Right renal cortex interstitium (tissue), 3 donors: ENCODE data around the gene OR2G2. TPM values are rescaled to one million over a fixed set of nuclear protein-coding genes. Genes with fewer than 3 reads are reported as not detected.

Experiments used
- DNase-seq, 3 donors: peaks; one replicate each; pipeline ENCODE4 v3.0.0-alpha.2; 2013; ENCODE audit warnings: low read depth in 3 of 3, low spot score in 2 of 3
- polyA plus RNA-seq, 3 donors: library from polyadenylated mRNA; unstranded; fragments of 120-200 nt; gene quantifications; one replicate each; pipeline ENCODE4 v1.2.1, GENCODE V29; 2013; ENCODE audit not compliant: insufficient read length in 3 of 3

The OR2G2 gene, protein sequence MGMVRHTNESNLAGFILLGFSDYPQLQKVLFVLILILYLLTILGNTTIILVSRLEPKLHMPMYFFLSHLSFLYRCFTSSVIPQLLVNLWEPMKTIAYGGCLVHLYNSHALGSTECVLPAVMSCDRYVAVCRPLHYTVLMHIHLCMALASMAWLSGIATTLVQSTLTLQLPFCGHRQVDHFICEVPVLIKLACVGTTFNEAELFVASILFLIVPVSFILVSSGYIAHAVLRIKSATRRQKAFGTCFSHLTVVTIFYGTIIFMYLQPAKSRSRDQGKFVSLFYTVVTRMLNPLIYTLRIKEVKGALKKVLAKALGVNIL
- polyA plus RNA-seq = not detected

DNA sequence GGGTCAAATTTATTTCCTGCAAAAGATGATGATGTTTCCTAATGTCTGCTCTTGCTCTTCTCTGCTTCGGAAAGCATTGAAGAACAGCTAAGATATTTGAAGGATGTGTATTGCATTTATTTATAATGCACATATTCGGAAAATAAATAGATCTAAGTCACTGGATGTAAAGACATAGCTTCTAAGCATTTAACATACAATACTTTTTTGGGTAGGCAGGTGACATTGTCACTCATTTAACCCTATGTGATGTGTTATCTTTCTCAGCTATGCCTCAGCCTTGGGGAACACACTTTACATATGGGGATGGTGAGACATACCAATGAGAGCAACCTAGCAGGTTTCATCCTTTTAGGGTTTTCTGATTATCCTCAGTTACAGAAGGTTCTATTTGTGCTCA is at the start of gene OR2G2:
OR2G2 (plus strand) TSS at position 301 of the 400 bp plus-strand sequence; CDS start at position 301, 0 bp downstream.
- DNase-seq = no peak

DNA sequence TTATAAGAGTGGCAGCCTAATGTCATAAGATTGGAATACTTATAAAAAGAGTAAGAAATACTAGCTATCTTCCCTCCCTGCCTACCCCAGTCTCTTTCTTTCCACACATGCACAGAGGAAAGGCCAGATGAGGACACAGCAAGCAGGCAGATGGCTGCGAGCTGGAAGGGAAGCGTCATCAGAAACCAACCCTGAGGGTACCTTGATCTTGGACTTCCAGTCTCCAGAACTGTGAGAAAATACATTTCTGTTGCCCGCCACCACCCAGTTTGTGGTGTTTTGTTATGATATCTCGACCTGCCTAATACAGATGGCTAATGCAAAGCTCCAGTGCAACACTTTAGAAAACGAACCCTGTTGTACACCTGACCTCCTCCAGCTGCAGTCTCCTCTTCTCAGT is 49.6 kb upstream of the OR2G2 start:
- no peak for DNase-seq

DNA sequence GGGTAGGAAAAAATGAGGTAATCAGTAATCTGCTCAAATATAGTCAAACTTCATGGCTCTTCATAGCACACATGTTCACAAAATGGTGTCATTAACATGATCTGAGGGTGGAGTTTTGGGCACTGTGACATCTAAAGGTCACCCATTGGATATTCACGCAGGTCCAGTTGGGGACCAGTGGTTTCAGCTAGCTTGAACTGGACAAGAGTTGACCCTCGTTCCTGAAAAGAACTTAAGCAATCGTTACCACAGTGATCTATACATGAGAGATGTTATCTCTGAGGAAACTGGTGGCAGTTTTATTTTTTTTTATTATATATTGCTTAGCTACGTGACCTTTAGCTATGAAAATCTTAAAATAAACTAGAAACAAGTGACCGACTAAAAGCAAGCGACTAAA is 48.9 kb upstream of the OR2G2 start:
- no peak for DNase-seq

DNA sequence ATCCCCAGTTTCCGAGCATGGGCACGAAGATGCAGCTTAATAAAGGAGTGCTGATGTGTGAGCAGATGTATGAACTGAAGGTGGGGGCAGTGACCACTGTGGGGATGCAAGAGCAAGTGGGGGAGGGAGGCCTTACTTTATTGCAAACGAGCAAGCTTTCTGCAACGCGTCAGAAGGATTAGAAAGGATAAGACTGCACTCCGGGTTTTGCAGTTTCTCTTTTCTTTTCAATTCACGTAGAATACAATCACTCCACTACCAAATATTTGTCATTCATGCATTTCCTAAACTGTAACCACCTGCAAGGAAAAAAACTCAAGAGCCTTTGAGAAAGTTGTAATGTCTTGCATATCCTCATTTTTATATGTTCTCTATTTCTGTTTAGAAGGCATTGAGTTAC is 47.6 kb upstream of the OR2G2 start:
- no peak for DNase-seq

DNA sequence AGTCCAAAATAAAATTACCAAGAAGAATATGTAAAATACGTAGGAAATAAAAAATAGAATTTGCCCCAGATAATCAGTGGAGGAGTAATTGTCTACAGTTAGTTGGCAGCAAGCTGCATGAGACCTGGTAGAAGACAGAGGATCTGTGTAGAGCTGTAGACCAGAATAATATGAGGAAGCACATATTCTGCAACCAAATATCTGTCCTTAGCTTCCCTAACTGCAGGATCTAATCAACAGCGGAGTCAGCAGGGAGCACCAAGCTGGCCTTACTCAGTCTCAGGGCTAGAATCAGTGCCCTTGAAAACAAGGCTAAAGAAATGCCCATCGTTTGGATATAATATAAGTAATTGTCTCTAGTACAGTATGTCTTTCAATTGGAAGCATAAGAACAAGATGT is 45.3 kb upstream of the OR2G2 start:
- DNase-seq = no peak

DNA sequence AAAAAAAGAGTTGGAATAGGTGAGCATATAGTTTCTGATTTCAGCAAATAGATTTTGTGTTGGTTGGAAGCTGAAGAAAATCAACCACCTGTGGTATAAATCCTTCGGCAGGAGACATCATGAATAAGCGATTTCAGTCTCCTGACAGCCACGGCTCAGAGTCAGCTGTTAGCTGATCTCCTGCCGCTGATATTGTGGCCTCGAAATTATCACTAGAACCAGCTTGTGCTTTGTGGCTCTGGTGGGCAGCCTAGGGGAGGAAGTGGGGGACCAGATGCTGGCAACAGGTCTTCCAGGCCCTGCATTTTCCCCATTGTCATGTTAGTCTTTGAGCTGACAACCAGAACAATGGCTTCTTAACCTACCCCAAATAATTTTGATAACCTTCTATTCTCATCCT is 40.1 kb upstream of the OR2G2 start:
- DNase-seq = no peak

DNA sequence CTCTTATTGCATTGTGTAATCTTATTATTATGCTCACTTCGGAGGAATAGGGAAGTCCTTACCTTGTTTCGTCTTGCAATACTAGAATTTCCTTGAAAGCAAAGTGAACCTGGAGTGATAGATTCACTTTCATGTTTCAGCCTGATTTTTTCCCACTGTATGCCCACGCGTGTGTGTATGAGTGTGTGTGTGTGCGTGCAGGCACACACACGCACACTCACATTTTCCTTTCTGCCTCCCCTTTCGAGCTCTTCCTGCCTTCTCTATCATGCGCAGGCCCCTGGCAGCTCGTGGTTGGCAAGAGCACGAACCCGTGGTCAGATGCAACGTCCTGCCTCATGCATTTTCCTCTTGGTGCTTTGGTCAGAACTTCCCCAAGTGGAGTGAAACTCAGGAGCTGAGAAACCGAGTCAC is 39.4 kb upstream of the OR2G2 start, which contains the start of gene GCSAML:
GCSAML (plus strand) TSS at position 366 of the 414 bp plus-strand sequence. CDS start 58 bp downstream, outside the sequence.
- no peak for DNase-seq

DNA sequence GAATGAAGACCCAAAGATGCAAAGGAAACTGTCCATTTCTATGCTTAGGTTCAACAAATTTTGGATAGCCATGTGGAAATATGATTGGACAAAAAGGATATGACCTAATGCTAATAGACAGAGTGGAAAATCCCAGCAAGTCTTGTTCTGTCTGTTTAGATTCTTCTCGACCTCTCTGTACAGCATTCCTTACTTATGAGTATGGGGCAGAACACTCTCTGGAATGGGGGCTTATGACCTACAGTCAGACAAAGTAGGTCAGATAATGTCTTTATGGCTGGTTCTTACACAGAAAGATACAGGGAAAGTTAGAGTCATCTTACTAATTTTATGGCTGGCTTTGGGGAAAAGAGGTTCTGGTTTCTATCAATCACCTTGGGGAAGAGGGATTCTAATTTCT is 36.4 kb upstream of the OR2G2 start:
- DNase-seq = no peak

DNA sequence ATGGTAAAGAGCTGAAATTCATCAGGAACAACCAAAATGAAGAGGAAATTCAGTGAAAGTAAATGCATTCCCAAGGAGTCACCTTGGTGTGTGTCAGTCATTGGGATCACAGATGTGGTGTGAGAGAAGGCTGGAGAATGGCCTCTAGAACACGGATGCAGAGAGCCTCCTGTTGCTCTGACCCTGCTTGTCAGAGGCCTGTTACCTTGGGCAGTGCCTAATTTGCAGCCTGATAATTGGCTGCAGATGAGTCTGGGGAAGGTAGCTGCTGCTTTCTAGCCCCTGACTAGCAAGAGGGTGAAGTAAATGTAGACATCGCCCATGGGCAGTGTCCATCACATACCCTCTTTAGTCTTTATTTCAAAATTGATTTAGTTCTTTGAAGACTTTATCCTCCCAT is 35.9 kb upstream of the OR2G2 start:
- no peak for DNase-seq

DNA sequence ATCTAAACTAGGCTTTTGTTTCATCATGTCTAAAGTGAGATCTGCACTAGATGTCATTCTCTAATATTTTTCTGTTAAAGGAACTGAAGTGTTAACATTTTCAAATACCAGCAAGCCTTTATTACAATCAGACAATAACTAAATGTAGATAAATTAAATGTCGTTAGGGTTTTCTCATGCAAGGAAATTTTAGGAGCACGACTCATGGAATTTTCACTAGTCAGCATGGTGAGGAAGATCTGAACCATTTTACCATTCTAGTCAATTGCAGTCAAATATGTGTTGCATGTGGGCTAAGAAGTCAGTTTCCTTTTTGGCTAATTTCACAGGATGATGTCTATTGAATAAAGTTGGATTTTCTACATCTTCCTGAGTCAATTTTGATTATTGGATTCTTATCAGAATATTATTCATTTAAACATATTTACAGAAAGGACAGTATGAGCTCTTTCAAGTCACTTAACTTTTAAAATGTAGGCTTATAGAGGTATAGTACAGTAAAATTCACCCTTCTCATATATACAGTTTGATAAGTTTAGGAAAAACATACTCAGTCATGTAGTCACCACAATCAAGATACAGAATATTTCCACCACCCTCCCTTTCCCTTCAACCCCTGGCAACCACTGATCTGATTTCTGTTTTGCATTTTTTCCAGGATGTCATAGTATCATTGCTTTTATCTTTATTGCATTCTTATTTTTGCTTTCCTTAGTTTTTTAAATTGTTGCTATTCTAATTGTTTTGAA is 30.1 kb upstream of the OR2G2 start:
- no peak for DNase-seq

DNA sequence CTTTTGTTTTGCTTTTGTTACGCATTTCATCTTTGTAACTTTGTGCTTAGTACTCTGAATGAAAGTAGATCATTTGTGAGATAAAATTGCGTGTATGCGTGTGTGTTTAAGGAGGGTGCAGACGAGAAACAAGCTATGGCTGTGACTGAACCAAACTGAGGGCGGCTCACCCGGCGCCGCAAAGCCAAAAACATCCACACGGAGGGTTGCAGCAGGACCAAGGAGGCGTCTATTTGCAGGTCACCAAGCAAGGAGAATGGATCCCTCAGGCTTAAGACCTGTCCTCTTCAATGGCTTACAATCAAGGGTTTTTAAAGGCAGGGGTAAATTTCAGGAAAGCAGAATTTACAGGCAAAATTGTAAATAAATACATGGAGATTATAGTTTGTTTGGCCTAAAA is 26.4 kb upstream of the OR2G2 start:
- DNase-seq = no peak

DNA sequence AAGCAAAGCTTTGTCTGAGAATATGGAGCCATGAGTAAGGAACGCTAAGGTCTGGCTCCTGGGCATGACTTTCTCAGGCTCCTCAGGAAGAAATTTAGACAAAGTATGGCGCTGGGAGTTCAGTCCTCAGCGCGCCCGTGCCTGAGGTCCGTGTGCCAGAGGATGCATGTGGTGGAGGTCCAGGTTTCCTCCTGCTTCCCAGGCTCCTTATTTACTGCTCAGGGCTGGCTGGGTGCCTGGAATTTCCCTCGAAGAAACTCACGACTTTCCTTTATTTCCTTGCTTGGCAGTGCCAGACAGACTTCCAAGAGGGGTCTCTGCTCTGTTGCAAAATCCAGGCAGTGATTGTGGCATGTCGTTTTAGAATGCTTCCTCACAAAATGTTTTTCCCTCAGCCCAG is 26.0 kb upstream of the OR2G2 start:
- no peak for DNase-seq

DNA sequence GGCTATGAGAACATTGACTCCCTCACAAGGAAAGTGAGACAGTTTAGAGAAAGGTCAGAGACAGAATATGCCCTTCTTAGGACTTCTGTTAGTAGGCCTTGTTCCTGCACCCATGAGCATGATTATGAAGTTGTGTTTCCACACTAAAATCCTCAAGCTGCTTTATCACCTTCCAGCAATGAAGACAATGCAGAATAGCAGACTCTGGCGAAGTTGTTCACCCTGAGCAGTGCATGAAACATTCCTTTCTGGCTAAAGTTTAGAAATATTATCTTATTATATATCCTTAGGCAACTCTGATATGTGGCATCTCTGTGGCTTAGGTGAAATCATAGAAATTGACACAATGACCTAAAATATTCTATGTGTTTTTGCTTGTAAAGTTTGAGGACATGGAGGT is 13.9 kb upstream of the OR2G2 start:
- no peak for DNase-seq

DNA sequence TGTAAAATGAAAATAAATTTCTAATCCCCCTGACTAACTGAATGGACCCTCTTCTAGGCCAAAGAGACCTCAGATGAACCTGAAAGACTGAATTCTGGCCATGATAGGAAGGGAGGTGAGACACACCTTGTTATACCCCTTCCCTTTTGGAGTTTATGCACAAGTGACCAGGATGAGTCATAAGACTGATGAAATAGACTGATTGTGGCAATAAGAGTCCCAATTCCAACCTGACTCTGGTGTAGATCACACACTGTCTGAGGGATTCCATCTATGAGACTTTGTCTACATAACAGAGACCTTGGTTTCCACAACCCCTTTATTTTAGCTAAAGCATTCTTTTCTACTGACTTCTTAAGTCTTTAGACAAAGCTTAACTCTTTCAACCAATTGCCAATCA is 13.5 kb upstream of the OR2G2 start:
- DNase-seq = no peak

DNA sequence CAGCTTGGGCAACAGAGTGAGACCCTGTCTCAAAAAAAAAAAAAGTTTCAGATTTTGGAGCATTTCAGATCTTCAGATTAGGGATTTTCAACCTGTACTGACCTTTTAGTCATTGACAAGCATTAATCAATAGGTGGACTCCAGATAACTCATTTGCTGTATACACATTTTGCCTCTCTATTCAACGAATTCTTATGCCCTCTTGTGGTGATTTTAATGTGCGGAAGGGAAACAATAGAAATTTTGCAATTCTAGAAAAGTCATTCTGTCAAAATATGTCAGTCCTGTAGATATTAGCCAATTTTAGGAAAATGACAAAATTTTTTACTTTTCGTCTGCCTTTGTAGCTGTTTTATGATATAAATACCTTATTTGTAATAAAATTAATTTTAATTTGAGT is 11.6 kb upstream of the OR2G2 start:
- DNase-seq = no peak

DNA sequence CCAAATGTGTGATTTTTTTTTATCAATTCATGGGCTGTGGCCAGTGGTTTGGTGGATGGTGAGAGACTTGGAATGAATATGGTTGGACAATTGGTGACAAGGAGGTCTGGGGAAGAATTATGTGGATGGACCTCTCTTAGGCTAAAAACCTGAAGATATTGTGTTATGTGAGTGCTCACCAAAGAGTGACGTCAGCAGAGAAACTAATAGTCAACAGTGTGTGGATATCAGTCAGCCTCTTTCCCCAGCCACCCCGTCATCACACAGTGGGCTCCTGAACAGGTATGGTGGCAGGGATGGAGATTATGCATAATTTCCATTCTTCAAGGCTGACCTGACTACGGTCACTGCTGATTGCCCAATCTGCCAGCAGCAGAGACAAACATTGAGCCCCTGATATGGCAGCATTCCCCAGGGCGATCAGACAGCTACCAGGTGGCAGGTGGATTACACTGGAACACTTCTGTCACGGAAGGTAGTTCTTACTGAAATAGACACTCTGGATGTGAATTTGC is 9.2 kb upstream of the OR2G2 start:
- no peak for DNase-seq

DNA sequence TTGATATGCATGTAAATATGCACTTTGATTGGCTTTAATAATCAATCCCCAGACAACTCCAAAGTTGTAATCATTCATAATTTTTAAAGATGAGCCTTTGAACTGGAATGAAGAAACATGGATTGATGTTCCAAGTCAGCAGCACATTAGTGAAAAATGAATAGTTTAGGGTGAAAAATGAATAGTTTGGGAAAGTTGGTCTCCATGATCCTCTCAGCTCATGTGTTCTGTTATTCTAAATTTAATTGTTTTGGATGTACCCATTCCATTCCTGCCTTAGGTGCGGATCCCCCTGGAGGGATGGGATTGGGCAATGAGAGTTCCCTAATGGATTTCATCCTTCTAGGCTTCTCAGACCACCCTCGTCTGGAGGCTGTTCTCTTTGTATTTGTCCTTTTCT is 17.1 kb downstream of the OR2G2 start, which contains the start of gene OR2G3:
OR2G3 (plus strand) TSS at position 301 of the 400 bp plus-strand sequence; CDS start at position 301, 0 bp downstream.
- no peak for DNase-seq

DNA sequence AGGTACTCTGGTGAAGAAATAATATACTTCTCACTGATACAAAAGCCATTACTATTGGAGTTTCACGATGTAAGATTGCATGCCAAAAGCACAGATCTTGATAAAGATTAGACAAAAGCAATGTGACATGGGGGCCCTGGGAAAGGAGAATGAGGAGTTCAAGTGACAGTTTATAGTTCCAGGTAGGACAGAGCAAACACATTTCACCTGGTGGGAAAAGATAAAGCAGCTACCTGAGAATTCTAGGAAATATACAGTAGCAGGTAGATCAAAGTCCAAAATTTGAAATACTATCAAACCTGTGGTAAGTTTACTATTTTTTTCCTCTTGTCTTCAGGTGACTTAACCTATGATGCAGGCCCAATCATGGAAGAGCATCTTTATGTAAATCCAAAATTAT is 25.2 kb downstream of the OR2G2 start:
- no peak for DNase-seq

DNA sequence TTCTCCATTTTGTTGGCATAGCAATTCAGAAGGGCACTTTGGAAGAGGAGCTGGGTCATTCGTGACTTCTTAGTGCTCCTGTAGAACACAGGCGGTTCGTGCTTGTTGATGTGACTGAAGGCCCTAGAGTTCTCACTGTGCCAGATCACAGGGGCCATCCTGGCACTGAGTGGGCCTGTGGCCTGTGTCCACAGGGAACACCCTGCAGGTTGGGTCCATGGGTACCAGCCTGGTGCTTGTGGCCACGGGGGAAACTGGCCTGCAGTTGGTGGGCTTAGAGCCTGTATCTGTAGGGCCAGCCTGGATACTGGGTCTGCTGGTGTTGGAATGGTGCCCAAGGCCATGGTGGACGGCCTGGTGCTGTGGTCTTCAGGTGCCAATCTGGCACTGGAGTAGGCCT is 26.5 kb downstream of the OR2G2 start:
- DNase-seq = no peak

DNA sequence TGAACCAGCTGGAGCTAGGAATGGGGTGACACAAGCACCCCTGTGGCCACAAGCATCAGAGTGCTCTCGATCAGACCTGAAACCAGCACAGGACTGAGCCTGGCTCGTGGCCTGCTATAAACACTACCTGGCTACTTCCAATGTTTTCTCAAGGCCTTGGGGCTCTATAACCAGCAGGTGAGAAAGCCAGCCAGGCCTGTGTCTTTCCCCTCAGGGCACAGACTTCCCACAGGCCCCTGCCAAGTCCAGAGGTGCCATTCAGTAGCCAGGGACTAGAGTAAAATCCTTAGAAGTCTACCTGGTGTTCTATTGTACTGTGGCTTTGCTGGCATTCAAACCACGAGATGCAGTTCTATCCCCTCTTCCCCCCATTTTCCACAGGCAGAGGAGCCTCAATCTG is 39.8 kb downstream of the OR2G2 start:
- no peak for DNase-seq

DNA sequence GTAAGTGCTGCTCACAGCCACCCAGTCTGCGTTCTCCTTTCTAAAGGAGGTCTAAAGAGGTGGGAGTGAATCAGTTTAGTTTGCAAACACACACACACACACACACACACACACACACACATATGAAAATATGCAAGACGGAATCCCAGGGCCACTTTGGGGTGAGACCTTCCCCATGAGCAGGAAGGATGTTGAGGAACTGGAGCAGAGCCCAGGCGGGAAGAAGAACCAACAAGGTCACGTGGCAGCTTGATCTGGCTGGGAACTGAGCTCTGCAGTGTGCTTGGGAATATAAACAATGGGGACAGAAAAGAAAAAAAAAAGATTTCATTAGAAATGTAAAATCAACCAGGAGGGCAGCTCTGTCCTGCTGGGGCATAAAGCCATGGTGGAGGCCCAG is 49.9 kb downstream of the OR2G2 start:
- DNase-seq = no peak

DNA sequence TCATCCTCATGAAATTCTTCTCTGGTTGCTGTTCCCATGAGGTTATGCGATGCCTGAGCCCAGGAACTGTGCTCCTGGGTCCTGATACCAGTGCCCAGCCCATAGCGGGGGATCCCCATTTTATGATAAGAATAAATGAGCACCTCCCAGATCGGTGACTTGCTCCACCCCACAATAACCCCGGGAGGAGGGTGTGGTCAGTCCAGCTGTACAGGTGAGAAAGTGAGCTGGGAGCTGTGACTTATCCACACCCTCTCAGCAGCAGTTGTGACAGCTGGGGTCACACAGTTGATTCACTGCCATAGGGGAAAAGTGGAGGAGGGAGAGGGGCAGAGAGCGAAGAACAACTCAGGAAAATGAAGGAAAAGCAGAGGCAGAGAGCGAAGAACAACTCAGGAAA is 50.6 kb downstream of the OR2G2 start:
- no peak for DNase-seq
